Measurements from ENCODE around the gene RAET1G.
"Not testable (repeated sequence)": the region's sequence is repeated elsewhere in the genome, so short reads cannot be mapped to it uniquely, and the experiment has no call there.

DNA sequence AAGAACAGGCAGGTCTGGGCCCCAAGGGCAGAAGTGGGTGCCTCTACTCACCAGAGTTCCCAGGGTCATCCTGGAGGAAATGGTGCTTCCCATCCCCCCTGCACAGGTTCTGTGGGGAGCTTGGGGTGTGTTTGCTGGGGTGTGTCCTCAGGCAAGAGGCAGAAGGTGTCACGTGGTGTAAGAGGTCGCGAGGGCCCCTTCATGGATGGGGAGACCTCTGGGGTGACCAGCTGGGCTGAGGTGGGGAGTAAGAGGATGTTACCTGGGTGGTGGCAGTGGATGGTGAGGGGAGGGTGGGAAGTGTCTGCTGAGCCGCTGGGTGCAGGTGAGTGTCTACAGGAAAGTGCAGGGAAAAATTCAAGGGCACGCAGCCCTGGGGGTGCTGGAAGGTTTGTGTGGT, 830 bp downstream of the RAET1G start:
- TF ChIP-seq, protein P1, sequence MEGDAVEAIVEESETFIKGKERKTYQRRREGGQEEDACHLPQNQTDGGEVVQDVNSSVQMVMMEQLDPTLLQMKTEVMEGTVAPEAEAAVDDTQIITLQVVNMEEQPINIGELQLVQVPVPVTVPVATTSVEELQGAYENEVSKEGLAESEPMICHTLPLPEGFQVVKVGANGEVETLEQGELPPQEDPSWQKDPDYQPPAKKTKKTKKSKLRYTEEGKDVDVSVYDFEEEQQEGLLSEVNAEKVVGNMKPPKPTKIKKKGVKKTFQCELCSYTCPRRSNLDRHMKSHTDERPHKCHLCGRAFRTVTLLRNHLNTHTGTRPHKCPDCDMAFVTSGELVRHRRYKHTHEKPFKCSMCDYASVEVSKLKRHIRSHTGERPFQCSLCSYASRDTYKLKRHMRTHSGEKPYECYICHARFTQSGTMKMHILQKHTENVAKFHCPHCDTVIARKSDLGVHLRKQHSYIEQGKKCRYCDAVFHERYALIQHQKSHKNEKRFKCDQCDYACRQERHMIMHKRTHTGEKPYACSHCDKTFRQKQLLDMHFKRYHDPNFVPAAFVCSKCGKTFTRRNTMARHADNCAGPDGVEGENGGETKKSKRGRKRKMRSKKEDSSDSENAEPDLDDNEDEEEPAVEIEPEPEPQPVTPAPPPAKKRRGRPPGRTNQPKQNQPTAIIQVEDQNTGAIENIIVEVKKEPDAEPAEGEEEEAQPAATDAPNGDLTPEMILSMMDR (IDR thresholded peaks at IDR 0.05) = not testable (repeated sequence)
- TF ChIP-seq POLR2A (IDR thresholded peaks at IDR 0.05) = not testable (repeated sequence)
